HepG2 (cell line): ENCODE measurements around the gene DGUOK. TPM values are rescaled to one million over a fixed set of nuclear protein-coding genes. Genes with fewer than 3 reads are reported as not detected.

Source experiments
- ATAC-seq: fragments of 200-7000 bp; cut with Tn5 transposase; 3 replicates; pipeline ENCODE4 v1.9.1; 2020; ENCODE audit warnings: mild to moderate bottlenecking, moderate library complexity
- BruUV-seq: library from RNA; stranded (reverse); fragments of 400-500 nt; replicated peaks from 2 replicates; lab custom pipeline; 2021; lab: Mats Ljungman, UMichigan
- CTCF ChIA-PET: fragments of 300-600 bp; formaldehyde crosslinking; extraction: SDS; loops from one replicate; lab custom pipeline; 2021; ENCODE audit warnings: low total read pairs, inconsistent platforms, low intra/inter-chr PET ratio; lab: Yijun Ruan, JAX
- POLR2A ChIA-PET: fragments of 350-600 bp; sonication (Branson Sonifier 250); formaldehyde crosslinking; loops from one replicate; lab custom pipeline; 2020; ENCODE audit warnings: antibody characterized with exemption, inconsistent platforms; lab: Yijun Ruan, JAX
- DNase-seq: peaks from one replicate; pipeline ENCODE4 v3.0.0-alpha.2; 2015; ENCODE audit warnings: low spot score
- FAIRE-seq: peaks from 3 replicates; lab custom pipeline; 2011; peaks lifted over from hg19 to GRCh38; lab: Jason Lieb, UNC
- H2AFZ ChIP-seq: one replicate; pipeline ENCODE4 v1.6.1; 2011; ENCODE audit warnings: low read length, inconsistent platforms
- H3K27ac ChIP-seq: fragments of 300-600 bp; 3 replicates; pipeline ENCODE4 v1.8.0; 2011; ENCODE audit warnings: mixed run types, mild to moderate bottlenecking, mixed read lengths, low read length, inconsistent platforms; ENCODE audit not compliant: insufficient read depth; ENCODE audit errors: extremely low read length
- H3K27me3 ChIP-seq, 2 experiments: fragments of 200-600 bp in 1 of 2; 2 replicates in 1 of 2; 3 replicates in 1 of 2; pipeline versions ENCODE4 v1.6.0 to v1.8.0; 2011; ENCODE audit warnings: low read length in 2 of 2, mild to moderate bottlenecking in 2 of 2, moderate library complexity in 2 of 2, inconsistent platforms in 1 of 2; ENCODE audit not compliant: insufficient read depth in 2 of 2, control insufficient read depth in 1 of 2
- H3K36me3 ChIP-seq, 2 experiments: fragments of 200-600 bp in 1 of 2; replicated peaks in 1 of 2; 2 replicates in 1 of 2; 3 replicates in 1 of 2; pipeline versions ENCODE4 v1.5.1 to v1.8.0; 2011; ENCODE audit warnings: low read length in 2 of 2, inconsistent platforms in 1 of 2; ENCODE audit not compliant: insufficient read depth in 2 of 2, control insufficient read depth in 1 of 2
- H3K4me1 ChIP-seq: 2 replicates; pipeline ENCODE4 v1.5.1; 2012; ENCODE audit warnings: low read length, inconsistent platforms; ENCODE audit not compliant: insufficient read depth
- H3K4me2 ChIP-seq: 2 replicates; pipeline ENCODE4 v1.6.0; 2011; ENCODE audit warnings: low read depth, low read length, inconsistent platforms
- H3K4me3 ChIP-seq, 3 experiments: fragments of 200-600 bp in 1 of 3; sonication (generic), shearing (Covaris generic) in 1 of 3; replicated peaks in 1 of 3; 2 replicates each; pipeline ENCODE4 v1.5.1; 2011 to 2016; ENCODE audit warnings: low read length in 3 of 3, inconsistent platforms in 2 of 3, low read depth in 2 of 3, mild to moderate bottlenecking in 2 of 3, control low read depth in 1 of 3, mixed read lengths in 1 of 3; ENCODE audit not compliant: insufficient read depth in 1 of 3
- H3K79me2 ChIP-seq: one replicate; pipeline ENCODE4 v1.6.1; 2011; ENCODE audit warnings: low read length, inconsistent platforms; ENCODE audit not compliant: insufficient read depth
- H3K9ac ChIP-seq: 2 replicates; pipeline ENCODE4 v1.6.0; 2011; ENCODE audit warnings: mild to moderate bottlenecking, low read depth, low read length, inconsistent platforms; ENCODE audit not compliant: insufficient read depth
- H3K9me3 ChIP-seq: 2 replicates; pipeline ENCODE4 v1.5.1; 2012; ENCODE audit warnings: mild to moderate bottlenecking, low read length
- H4K20me1 ChIP-seq: 2 replicates; pipeline ENCODE4 v1.6.0; 2011; ENCODE audit warnings: inconsistent platforms, mild to moderate bottlenecking, low read length, moderate library complexity; ENCODE audit not compliant: insufficient read depth
- FOXC1 ChIP-seq: sonication (generic); formaldehyde crosslinking; IDR thresholded peaks from 2 replicates; pipeline ENCODE4 v1.8.0; 2022; ENCODE audit warnings: mild to moderate bottlenecking, missing genetic modification reagents, borderline replicate concordance
- HNRNPH1 ChIP-seq: fragments of 200-400 bp; formaldehyde crosslinking; optimal IDR thresholded peaks from 2 replicates; pipeline ENCODE3; 2017; ENCODE audit warnings: mild to moderate bottlenecking, low read depth, low read length
- MAF1 ChIP-seq: sonication (generic); formaldehyde crosslinking; IDR thresholded peaks from 2 replicates; pipeline ENCODE4 v1.5.0; 2020; ENCODE audit warnings: missing genetic modification reagents, borderline replicate concordance
- NCOA2 ChIP-seq: sonication (generic); formaldehyde crosslinking; IDR thresholded peaks from 2 replicates; pipeline ENCODE4 v1.8.0; 2022; ENCODE audit warnings: inconsistent platforms
- NFRKB ChIP-seq: fragments of 450-650 bp; IDR thresholded peaks from 2 replicates; pipeline ENCODE4 v1.6.1; 2017
- RCOR2 ChIP-seq: IDR thresholded peaks from 2 replicates; pipeline ENCODE4 v1.6.1; 2016; ENCODE audit warnings: missing biosample characterization, missing genetic modification reagents
- RELA ChIP-seq: sonication (generic); formaldehyde crosslinking; IDR thresholded peaks from 2 replicates; pipeline ENCODE4 v1.4.0; 2020; ENCODE audit warnings: missing genetic modification reagents
- ZFP62 ChIP-seq: sonication (generic); formaldehyde crosslinking; IDR thresholded peaks from 2 replicates; pipeline ENCODE4 v1.4.0; 2020; ENCODE audit warnings: missing genetic modification reagents
- ZNF670 ChIP-seq: sonication (generic); formaldehyde crosslinking; IDR thresholded peaks from 2 replicates; pipeline ENCODE4 v1.8.0; 2022; ENCODE audit warnings: mild to moderate bottlenecking, missing genetic modification reagents, borderline replicate concordance
- ZNF713 ChIP-seq: sonication (generic); formaldehyde crosslinking; IDR thresholded peaks from 2 replicates; pipeline ENCODE4 v1.4.0; 2020; ENCODE audit warnings: mild to moderate bottlenecking, missing genetic modification reagents
- WGBS: methylation state at CpG from one replicate; pipeline ENCODE4 v1.1.6; 2017; ENCODE audit warnings: low lambda C conversion rate; 5-methylcytosine and 5-hydroxymethylcytosine counted together
- in situ Hi-C: cut with HindIII; loops from 2 replicates; pipeline ENCODE4 v1.10.0; 2017; ENCODE audit warnings: low pct_unique_long_range_greater_than_20kb; ENCODE audit not compliant: extremely low pct_ligation_motif_present
- intact Hi-C: fragments of 100-400 bp; cut with micrococcal nuclease; formaldehyde crosslinking; loops from one replicate; pipeline ENCODE4 v1.10.0; 2022; ENCODE audit not compliant: unreplicated experiment
- polyA plus RNA-seq, 8 experiments: library from polyadenylated mRNA; depleted of rRNA in 3 of 8; stranded (reverse) in 7 of 8; unstranded in 1 of 8; fragments of >200 nt; fragmentation: Illumina TruSeq in 4 of 8; extraction: Trizol in 4 of 8; gene quantifications; 2 replicates each; pipeline versions ENCODE4 v1.2.1 to v1.2.3, GENCODE V29; 2011 to 2016; ENCODE audit warnings: low read depth in 4 of 8, missing spikeins in 1 of 8, mixed read lengths in 1 of 8; ENCODE audit not compliant: insufficient read depth in 1 of 8
- total RNA-seq, 5 experiments: library from RNA; depleted of rRNA; stranded (reverse); fragments of >200 nt; fragmentation: Illumina TruSeq; extraction: Trizol; gene quantifications; 2 replicates each; pipeline ENCODE4 v1.2.3, GENCODE V29; 2016; ENCODE audit warnings: low read depth in 1 of 5
- TF ChIP-seq, protein P1 (sequence below): sonication (generic); formaldehyde crosslinking; IDR thresholded peaks from 2 replicates; pipeline ENCODE4 v1.4.0; 2020; ENCODE audit warnings: missing genetic modification reagents
- TF ChIP-seq, protein P2 (sequence below): sonication (generic); formaldehyde crosslinking; IDR thresholded peaks from 2 replicates; pipeline ENCODE4 v1.4.0; 2020; ENCODE audit warnings: mild to moderate bottlenecking, missing genetic modification reagents
- TF ChIP-seq, protein P3 (sequence below): sonication (generic); formaldehyde crosslinking; IDR thresholded peaks from 2 replicates; pipeline ENCODE4 v1.5.1; 2020; ENCODE audit warnings: mild to moderate bottlenecking, moderate library complexity, missing genetic modification reagents
- TF ChIP-seq, protein P4 (sequence below): sonication (generic); formaldehyde crosslinking; IDR thresholded peaks from 2 replicates; pipeline ENCODE4 v1.4.0; 2020; ENCODE audit warnings: missing genetic modification reagents, low read depth, mild to moderate bottlenecking, borderline replicate concordance

DGUOK gene
- total and polyA plus RNA-seq, 2 of the 13 experiments (the other 11 are each of a cell fraction or from before 2014, with no cell fraction given), result 105 to 137 TPM

DNA sequence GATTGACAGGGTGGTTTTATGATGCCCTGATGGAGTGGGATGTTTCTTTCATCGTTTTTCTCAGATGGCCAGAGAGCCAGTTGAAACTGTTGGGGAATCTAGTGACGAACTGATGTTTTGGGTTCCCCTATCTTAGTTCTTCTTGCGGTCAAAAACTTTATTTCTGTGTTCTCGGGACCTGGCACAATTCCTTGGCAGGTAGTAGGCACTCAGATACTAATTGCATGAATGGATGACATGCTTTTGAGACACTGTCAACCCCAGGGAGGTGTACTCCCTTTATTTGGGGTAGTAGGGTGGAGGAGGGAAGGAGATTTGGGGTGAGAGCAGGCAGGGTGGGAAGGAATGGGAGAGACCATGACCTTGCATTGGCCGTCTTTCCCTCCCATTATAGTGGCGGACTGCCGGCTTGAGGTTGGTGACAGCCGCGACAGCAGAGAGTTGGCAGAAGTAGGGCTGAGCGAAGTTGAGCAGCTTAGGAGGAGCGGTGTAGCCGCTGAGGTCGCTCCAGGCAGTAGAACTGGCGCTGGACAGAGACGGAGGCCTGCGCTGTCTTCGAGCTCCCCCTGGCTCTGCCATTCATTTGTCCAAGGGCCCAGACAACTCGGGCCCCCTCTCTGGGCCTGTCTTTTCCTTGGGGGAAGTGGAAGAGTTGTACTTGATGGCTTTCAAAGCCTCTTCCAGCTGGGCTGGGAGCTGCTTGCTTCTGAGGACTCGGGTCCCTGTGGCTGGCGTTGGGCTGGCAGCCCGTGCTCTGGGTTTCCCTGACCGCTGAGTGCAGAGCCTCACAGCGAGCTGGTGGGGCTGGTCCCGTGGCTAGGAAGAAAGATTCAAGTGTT, 60.6 kb downstream of the DGUOK start:
- H3K79me2 ChIP-seq, result peaks cover 61% of the 10 kb centered on the region
- in situ Hi-C loops (no loop called here), intact Hi-C loops (no loop called here)
- WGBS, result 65% methylated on average over 24 of the region's 24 CpGs
- ATAC-seq (peak; percentile 37), DNase-seq (no peak), FAIRE-seq (no peak)
- peaks cover 7% of the 10 kb centered on the region; the same call in 1 of the 2 replicates for H4K20me1 ChIP-seq
- CTCF ChIA-PET, result no interaction called here
- POLR2A ChIA-PET, result interaction anchor here (1.1 to 2.2 kb wide), 3 partner anchors 13 to 192 kb away, joined by 3 to 12 read pairs (median 5); partner anchors contain the start of gene MOB1A
- peaks cover 68% of the 10 kb centered on the region for H3K4me1 ChIP-seq
- peak overlapping the region; percentile 35 to 78 (median 67) for H3K4me3 ChIP-seq
- H3K27me3 ChIP-seq, result peaks cover 0 to 2% of the 10 kb centered on the region in 2 experiments; a peak in 1 of 5 replicates
- H3K4me2 ChIP-seq, result peak overlapping the region; percentile 96
- H2AFZ ChIP-seq, result no peak overlapping the region
- H3K36me3 ChIP-seq, result peaks cover 6 to 29% of the 10 kb centered on the region in 2 experiments
- no TSS peak for BruUV-seq
- peak overlapping the region; percentile 42 for H3K9ac ChIP-seq
- H3K27ac ChIP-seq, result no peak overlapping the region
- no peaks in the 10 kb centered on the region for H3K9me3 ChIP-seq
- TF ChIP-seq RCOR2 (CRISPR knock-in tag), result no peak
- no peak for TF ChIP-seq RELA (CRISPR knock-in tag)
- TF ChIP-seq, protein P1, sequence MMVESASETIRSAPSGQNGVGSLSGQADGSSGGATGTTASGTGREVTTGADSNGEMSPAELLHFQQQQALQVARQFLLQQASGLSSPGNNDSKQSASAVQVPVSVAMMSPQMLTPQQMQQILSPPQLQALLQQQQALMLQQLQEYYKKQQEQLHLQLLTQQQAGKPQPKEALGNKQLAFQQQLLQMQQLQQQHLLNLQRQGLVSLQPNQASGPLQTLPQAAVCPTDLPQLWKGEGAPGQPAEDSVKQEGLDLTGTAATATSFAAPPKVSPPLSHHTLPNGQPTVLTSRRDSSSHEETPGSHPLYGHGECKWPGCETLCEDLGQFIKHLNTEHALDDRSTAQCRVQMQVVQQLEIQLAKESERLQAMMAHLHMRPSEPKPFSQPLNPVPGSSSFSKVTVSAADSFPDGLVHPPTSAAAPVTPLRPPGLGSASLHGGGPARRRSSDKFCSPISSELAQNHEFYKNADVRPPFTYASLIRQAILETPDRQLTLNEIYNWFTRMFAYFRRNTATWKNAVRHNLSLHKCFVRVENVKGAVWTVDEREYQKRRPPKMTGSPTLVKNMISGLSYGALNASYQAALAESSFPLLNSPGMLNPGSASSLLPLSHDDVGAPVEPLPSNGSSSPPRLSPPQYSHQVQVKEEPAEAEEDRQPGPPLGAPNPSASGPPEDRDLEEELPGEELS (CRISPR knock-in tag), result no peak
- no peak for TF ChIP-seq NCOA2 (CRISPR knock-in tag)
- TF ChIP-seq NFRKB, result no peak
- no peak for TF ChIP-seq ZNF713 (CRISPR knock-in tag)
- TF ChIP-seq, protein P2, sequence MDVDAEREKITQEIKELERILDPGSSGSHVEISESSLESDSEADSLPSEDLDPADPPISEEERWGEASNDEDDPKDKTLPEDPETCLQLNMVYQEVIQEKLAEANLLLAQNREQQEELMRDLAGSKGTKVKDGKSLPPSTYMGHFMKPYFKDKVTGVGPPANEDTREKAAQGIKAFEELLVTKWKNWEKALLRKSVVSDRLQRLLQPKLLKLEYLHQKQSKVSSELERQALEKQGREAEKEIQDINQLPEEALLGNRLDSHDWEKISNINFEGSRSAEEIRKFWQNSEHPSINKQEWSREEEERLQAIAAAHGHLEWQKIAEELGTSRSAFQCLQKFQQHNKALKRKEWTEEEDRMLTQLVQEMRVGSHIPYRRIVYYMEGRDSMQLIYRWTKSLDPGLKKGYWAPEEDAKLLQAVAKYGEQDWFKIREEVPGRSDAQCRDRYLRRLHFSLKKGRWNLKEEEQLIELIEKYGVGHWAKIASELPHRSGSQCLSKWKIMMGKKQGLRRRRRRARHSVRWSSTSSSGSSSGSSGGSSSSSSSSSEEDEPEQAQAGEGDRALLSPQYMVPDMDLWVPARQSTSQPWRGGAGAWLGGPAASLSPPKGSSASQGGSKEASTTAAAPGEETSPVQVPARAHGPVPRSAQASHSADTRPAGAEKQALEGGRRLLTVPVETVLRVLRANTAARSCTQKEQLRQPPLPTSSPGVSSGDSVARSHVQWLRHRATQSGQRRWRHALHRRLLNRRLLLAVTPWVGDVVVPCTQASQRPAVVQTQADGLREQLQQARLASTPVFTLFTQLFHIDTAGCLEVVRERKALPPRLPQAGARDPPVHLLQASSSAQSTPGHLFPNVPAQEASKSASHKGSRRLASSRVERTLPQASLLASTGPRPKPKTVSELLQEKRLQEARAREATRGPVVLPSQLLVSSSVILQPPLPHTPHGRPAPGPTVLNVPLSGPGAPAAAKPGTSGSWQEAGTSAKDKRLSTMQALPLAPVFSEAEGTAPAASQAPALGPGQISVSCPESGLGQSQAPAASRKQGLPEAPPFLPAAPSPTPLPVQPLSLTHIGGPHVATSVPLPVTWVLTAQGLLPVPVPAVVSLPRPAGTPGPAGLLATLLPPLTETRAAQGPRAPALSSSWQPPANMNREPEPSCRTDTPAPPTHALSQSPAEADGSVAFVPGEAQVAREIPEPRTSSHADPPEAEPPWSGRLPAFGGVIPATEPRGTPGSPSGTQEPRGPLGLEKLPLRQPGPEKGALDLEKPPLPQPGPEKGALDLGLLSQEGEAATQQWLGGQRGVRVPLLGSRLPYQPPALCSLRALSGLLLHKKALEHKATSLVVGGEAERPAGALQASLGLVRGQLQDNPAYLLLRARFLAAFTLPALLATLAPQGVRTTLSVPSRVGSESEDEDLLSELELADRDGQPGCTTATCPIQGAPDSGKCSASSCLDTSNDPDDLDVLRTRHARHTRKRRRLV (CRISPR knock-in tag), result no peak
- TF ChIP-seq ZNF670 (CRISPR knock-in tag), result no peak
- TF ChIP-seq, protein P3, sequence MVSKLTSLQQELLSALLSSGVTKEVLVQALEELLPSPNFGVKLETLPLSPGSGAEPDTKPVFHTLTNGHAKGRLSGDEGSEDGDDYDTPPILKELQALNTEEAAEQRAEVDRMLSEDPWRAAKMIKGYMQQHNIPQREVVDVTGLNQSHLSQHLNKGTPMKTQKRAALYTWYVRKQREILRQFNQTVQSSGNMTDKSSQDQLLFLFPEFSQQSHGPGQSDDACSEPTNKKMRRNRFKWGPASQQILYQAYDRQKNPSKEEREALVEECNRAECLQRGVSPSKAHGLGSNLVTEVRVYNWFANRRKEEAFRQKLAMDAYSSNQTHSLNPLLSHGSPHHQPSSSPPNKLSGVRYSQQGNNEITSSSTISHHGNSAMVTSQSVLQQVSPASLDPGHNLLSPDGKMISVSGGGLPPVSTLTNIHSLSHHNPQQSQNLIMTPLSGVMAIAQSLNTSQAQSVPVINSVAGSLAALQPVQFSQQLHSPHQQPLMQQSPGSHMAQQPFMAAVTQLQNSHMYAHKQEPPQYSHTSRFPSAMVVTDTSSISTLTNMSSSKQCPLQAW (CRISPR knock-in tag), result 0 out of 2 replicates have a peak, but pooled peaks have one; percentile 46
- TF ChIP-seq, protein P4, sequence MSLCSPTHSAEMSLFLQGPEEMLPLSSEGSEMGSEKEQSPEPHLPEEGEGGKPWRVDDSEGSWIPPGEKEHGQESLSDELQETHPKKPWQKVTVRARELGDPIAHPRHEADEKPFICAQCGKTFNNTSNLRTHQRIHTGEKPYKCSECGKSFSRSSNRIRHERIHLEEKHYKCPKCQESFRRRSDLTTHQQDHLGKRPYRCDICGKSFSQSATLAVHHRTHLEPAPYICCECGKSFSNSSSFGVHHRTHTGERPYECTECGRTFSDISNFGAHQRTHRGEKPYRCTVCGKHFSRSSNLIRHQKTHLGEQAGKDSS (CRISPR knock-in tag), result no peak
- TF ChIP-seq MAF1 (CRISPR knock-in tag), result no peak
- TF ChIP-seq ZFP62 (CRISPR knock-in tag), result no peak
- no peak for TF ChIP-seq HNRNPH1
- no peak for TF ChIP-seq FOXC1 (CRISPR knock-in tag)
